Middle frontal gyrus (tissue), 1 donor: Measurements from ENCODE around the gene HOTAIR.

Source experiments
- DNase-seq: peaks from one replicate; pipeline ENCODE4 v3.0.0-alpha.2; 2015; ENCODE audit warnings: low spot score; ENCODE audit errors: extremely low spot score

The HOTAIR gene

GRCh38 chr12:53988541-53989226, 13.9 kb upstream of the HOTAIR start:
- DNase-seq, result no peak

DNA sequence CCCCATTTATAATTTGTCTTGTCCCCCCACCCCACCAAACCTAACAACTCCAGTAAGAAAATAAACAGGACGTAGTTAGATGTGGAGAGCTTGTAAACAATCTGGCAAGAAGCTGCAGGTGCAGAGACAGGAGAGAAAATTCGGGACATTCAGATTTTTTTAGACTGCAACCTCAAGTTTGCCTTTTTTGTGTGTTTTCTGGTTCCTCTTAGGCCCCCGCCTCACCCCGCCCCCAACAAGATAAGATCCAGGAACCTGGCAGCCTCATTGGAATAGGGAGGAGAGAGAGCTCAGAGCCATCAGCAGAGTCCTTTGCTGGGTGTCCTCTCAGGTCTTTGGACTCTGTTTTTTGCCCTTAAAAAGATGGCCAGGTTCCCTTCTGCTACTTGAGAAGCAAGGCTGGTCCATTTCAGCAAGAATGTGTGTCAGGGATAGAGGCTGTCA, 13.1 kb upstream of the HOTAIR start:
- DNase-seq, result no peak

GRCh38 chr12:53986686-53987483, 12.1 kb upstream of the HOTAIR start:
- DNase-seq, result no peak

DNA sequence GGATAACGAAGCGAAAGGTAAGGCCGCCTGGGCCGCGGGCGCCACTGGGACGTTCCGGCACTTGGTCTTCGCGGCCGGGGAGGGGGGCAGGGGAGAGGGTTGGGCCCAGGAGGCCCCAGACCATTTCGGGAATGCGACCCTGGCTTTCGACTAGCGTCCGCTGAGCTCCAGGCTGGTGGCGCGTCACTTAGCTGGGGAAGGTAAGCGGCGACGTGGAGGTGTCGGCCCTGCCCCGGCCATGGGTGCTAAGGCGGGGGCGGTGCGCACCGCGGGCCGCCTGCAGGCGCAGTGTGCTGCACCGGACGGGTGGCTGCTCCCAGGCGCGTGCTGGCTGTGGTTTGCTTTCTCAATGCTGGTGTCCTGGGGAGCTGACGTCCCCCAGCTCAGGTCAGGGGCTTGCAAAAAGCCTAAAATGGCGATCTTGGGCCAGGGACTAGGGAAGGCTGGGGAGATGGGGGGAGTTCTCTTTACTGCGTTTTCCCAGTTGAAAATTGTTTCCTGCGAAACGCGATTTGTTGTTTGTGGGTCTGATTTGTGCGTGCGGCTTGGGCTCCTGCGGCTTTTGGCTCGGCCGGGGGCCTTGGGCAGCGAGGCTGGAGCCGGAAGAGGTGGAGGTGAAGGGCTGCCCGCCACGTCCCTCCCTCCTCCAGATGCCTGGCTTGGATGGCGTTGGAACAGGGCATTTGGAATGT, 11.4 kb upstream of the HOTAIR start:
- DNase-seq, result no peak

DNA sequence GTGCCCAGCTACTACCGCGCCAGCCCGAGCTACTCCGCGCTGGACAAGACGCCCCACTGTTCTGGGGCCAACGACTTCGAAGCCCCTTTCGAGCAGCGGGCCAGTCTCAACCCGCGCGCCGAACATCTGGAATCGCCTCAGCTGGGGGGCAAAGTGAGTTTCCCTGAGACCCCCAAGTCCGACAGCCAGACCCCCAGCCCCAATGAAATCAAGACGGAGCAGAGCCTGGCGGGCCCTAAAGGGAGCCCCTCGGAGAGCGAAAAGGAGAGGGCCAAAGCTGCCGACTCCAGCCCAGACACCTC, 10.9 kb upstream of the HOTAIR start:
- DNase-seq, result no peak

DNA sequence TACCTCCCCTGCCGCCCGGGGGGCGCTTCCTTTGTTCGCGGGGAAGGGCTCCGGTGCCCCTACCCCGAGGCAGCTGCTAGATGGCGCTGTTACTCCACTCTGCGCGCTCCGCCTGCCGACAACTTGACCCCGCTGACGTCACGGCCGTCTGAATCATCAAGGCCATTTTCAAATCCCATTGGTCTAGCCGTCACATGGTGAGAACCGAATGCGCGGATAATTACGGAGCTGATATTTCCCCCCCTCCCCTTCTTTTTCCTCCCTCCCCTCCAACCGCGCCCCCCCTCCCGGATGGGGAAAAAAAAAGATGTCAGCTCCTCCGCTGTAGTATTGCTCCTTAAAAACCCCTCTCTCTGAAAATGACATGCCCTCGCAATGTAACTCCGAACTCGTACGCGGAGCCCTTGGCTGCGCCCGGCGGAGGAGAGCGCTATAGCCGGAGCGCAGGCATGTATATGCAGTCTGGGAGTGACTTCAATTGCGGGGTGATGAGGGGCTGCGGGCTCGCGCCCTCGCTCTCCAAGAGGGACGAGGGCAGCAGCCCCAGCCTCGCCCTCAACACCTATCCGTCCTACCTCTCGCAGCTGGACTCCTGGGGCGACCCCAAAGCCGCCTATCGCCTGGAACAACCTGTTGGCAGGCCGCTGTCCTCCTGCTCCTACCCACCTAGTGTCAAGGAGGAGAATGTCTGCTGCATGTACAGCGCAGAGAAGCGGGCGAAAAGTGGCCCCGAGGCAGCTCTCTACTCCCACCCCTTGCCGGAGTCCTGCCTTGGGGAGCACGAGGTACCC, 10.3 kb upstream of the HOTAIR start, which contains the start of gene HOXC10:
HOXC10 (plus strand) TSS at position 246 of the 791 bp plus-strand sequence; CDS start at position 360, 114 bp downstream.
- no peak for DNase-seq

DNA sequence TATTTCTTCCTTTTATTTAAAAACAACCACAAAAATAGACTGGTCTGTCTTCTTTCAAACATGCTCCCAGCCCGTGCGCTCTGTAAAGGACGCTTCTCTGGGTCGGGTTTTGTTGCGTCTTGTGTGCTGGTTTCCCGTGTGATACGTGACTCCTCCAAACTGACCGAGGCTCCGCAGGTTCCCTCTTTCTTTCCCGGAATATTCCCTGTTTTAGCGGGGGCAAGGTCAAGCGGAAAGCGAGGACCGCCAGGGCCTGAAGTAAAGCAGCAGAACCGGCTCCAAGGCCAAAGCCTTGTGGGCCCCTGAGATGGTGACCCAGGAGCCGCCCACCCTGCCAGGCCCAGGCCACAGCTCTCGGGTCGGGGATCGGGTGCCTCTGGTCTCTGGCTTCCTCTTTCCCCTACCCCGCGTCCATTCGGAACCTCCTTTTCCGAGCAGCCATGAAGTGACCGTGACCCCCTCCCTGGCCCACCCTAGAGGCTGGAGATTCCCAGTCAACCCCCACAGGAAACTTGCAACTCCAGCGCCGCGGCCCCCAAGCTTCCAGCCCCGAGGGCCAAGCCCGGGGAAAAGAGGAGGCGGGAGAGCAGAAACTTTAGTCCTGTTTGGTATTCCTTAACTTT, 9.3 kb upstream of the HOTAIR start:
- DNase-seq, result no peak

- DNase-seq, result no peak
These were observed 8.8 kb upstream of the HOTAIR start for GRCh38 chr12:53983568-53983949.

GRCh38 chr12:53982648-53983567, 8.2 kb upstream of the HOTAIR start:
- no peak for DNase-seq

GRCh38 chr12:53981634-53982565, 7.1 kb upstream of the HOTAIR start:
- no peak for DNase-seq

- DNase-seq, result no peak
These were observed 6.2 kb upstream of the HOTAIR start for GRCh38 chr12:53980802-53981496.

GRCh38 chr12:53980104-53980801, 5.5 kb upstream of the HOTAIR start:
- no peak for DNase-seq

GRCh38 chr12:53978477-53979356, 4.0 kb upstream of the HOTAIR start:
- DNase-seq, result no peak

DNA sequence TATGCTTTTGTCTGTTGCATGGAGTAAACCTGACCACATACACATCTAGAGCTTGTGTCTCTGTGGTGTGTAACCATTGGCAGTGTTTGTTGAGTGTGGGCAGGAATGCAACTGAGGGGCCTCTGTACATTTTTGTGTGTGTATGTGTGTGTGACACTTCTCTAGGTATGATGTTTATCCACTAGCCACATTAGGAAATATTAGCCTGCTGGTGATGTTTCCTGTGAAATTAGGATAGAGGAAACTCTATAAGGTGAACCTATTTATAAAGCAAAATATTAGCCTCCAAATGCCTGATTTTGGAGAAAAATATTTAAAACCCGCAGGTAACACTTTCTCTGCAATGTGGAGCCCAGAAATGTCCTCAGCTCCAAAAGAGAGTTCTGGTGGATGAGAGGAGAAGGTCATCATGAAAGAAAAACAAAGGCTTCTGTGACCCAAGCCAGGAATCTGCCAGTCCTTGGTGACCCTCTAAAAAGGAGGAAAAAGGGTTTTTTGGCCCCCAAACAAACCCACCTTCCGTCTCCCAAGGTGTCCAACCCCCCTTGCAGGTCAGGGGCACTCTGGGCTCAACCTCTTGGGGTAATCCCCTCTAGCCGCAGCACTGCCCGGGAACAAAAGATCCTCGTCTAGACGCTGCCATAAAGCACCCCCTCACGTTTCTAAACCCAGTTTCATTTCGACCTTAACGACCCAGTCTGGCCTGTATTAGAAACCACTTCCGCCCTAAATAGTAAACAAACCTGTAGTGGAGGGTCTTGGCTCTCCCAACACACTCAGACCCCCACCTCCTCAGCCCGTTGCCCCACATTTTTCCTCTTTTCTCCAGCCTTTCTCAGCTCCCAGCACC, 3.1 kb upstream of the HOTAIR start:
- DNase-seq, result no peak

DNA sequence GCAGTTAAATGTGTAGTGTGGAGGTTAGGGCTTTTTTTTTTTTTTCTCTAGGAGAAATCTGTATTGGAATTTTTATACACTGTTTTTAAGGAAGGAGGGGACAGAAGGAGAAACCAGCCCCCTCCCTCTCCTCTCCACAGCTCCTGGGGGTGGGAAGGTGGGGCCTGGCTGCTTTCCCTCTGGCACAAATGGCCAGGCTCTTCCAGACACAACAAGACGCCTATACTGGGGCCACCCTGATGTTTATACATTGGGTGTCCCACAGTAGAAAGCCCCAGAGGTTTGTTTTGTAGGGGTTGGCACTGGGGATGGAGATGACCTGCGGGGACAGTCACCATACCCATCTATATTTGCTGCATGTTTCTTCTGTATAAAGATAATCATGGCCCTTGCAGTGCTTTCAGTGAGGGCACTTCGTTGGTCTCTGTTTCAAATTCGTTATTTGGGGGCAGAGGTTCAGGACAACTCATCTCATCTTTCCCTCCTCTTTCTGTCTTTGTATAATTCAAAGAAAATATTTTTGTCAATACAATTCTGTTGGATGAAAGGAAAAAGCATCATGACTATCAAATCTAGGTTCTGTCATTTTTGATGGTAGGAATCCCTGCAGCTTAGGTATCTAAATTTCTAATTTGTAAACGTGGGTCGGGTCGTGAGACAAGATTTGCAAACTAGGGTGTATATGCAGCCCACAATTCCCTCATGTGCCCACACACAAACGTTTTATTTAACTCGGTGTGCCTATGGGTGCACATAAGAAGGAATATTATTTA, 2.3 kb upstream of the HOTAIR start:
- DNase-seq, result no peak
